Breast epithelium (tissue), 4 donors: Measurements from ENCODE around the gene APBB3. TPM values are rescaled to one million over a fixed set of nuclear protein-coding genes. Genes with fewer than 3 reads are reported as not detected.
A peak's percentile ranks its signal among the peaks of the same experiment; 100 is the strongest.

Experiments used
- DNase-seq, 2 donors: peaks; one replicate each; pipeline ENCODE4 v3.0.0-alpha.2; 2019; ENCODE audit warnings: low spot score in 2 of 2
- H3K27ac ChIP-seq, 2 donors: fragments of 200-600 bp; sonication (generic) in 1 of 2; one replicate each; pipeline ENCODE4 v1.5.1; 2016 to 2019; ENCODE audit warnings: mild to moderate bottlenecking in 1 of 2
- H3K27me3 ChIP-seq, 2 donors: fragments of 200-600 bp; sonication (generic) in 1 of 2; one replicate each; pipeline versions ENCODE4 v1.5.1 to v1.6.0; 2017 to 2019; ENCODE audit warnings: control low read depth in 1 of 2, mild to moderate bottlenecking in 1 of 2
- H3K36me3 ChIP-seq: fragments of 200-600 bp; one replicate; pipeline ENCODE4 v1.5.1; 2019
- H3K4me1 ChIP-seq, 2 donors: fragments of 200-600 bp; sonication (generic); one replicate each; pipeline ENCODE4 v1.5.1; 2016 to 2019; ENCODE audit warnings: control low read depth in 1 of 2
- H3K4me3 ChIP-seq, 3 donors: fragments of 200-600 bp; sonication (generic); 1 replicate in 2 of 3; 2 replicates in 1 of 3; pipeline ENCODE4 v1.5.1; 2016 to 2019; ENCODE audit warnings: mild to moderate bottlenecking in 3 of 3, moderate library complexity in 2 of 3
- H3K9me3 ChIP-seq, 2 donors: fragments of 200-600 bp; sonication (generic) in 1 of 2; one replicate each; pipeline ENCODE4 v1.5.1; 2016 to 2019; ENCODE audit warnings: control low read depth in 1 of 2
- CTCF ChIP-seq, 3 donors: fragments of 450-650 bp; IDR thresholded peaks; one replicate each; pipeline ENCODE4 v1.5.1; 2016 to 2017; ENCODE audit warnings: antibody characterized with exemption in 3 of 3, mild to moderate bottlenecking in 3 of 3, moderate library complexity in 3 of 3
- POLR2A ChIP-seq: fragments of 450-650 bp; IDR thresholded peaks from one replicate; pipeline ENCODE4 v1.6.1; 2016; ENCODE audit warnings: antibody characterized with exemption, mild to moderate bottlenecking, moderate library complexity
- POLR2AphosphoS5 ChIP-seq, 3 donors: sonication (generic); formaldehyde crosslinking; IDR thresholded peaks; one replicate each; pipeline ENCODE4 v1.6.1; 2017; ENCODE audit warnings: antibody characterized with exemption in 3 of 3
- intact Hi-C: fragments of 100-400 bp; cut with DNase I; formaldehyde crosslinking; loops from one replicate; pipeline ENCODE4 v1.15.1; 2023; ENCODE audit warnings: low total_unique reads
- total RNA-seq, 3 donors: library from RNA; depleted of rRNA; stranded (reverse); fragments of >200 nt; gene quantifications; one replicate each; pipeline ENCODE4 v1.1.0, GENCODE V29; 2016

APBB3 gene
- total RNA-seq, 3 donors from 2014 or later: 22.2 to 39.8 (median 35.7) TPM

- intact Hi-C loops: no loop called here
- DNase-seq: no peak
- H3K4me1 ChIP-seq: peaks cover 9 to 22% of the 10 kb centered on the region in 2 donors
- H3K4me3 ChIP-seq: no peak overlapping the region
- TF ChIP-seq CTCF (IDR thresholded peaks at IDR 0.05) (no peak), POLR2A (no peak), POLR2AphosphoS5 (IDR thresholded peaks at IDR 0.05) (no peak)
- no peaks in the 10 kb centered on the region for H3K36me3 ChIP-seq
- H3K27ac ChIP-seq: peak overlapping the region in 1 of 2 donors; percentile 10
- no peaks in the 10 kb centered on the region for H3K9me3 ChIP-seq
- H3K27me3 ChIP-seq: no peaks in the 10 kb centered on the region
Measured at GRCh38 chr5:140561753-140562523, 2.5 kb downstream of the APBB3 start.

DNA sequence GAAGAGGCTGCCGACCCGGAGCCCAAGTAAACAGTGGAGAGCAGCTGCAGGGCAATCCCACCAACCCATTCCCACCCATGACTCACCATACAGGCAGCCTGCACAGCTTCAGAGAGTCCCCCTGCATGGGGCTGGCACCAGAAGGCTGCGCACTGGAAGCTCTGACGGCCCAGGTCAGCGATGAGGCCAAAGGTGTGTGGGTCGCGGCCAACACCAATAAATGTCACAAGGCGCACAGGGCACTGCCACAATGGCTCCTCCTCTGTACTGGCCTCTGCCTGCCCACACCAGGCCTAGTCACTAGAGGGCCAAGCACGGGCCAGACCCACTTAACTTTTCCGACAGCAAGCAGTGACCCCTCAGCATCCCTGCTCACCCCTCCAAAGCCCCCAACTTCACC lies 4.2 kb downstream of the APBB3 start:
- Histone ChIP-seq H3K4me3 (no peak overlapping the region), H3K9me3 (no peaks in the 10 kb centered on the region), H3K4me1 (peaks cover 0 to 21% of the 10 kb centered on the region in 2 donors), H3K27me3 (no peaks in the 10 kb centered on the region), H3K36me3 (no peaks in the 10 kb centered on the region), H3K27ac (no peak overlapping the region)
- DNase-seq: no peak
- intact Hi-C loops: no loop called here
- TF ChIP-seq POLR2AphosphoS5 (IDR thresholded peaks at IDR 0.05) (no peak), POLR2A (no peak), CTCF (IDR thresholded peaks at IDR 0.05) (no peak)

DNA sequence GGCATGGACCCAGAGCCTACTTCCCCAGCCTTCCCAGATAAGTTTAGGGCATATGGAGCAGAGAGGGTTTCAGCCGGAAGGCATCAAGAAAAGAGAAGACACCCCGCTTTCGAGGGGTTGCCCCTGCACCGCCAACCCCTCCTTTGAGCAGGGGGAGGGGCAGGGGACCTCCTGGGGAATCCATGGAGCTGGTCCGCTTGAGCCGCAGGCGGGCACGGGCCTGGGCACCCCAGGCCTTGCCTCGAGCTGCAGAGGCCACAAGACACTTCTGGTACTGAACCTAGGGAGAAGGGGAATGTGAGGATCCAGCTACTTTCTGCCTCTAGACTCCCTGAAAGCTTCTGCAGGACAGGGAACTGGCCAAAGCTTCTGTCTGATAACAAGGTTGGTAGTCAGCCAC lies 5.9 kb downstream of the APBB3 start:
- Histone ChIP-seq H3K27me3 (no peaks in the 10 kb centered on the region), H3K27ac (peak overlapping the region; percentile 94 to 96), H3K36me3 (no peaks in the 10 kb centered on the region), H3K4me1 (peaks cover 0 to 20% of the 10 kb centered on the region in 2 donors), H3K4me3 (no peak overlapping the region), H3K9me3 (no peaks in the 10 kb centered on the region)
- intact Hi-C loops: loop anchor here (5.0 kb wide), 1 partner anchor 79 kb away; the partner anchor contains the start of gene TMCO6
- no peak for TF ChIP-seq CTCF (IDR thresholded peaks at IDR 0.05)
- TF ChIP-seq POLR2A: no peak
- no peak for TF ChIP-seq POLR2AphosphoS5 (IDR thresholded peaks at IDR 0.05)
- no peak for DNase-seq

DNA sequence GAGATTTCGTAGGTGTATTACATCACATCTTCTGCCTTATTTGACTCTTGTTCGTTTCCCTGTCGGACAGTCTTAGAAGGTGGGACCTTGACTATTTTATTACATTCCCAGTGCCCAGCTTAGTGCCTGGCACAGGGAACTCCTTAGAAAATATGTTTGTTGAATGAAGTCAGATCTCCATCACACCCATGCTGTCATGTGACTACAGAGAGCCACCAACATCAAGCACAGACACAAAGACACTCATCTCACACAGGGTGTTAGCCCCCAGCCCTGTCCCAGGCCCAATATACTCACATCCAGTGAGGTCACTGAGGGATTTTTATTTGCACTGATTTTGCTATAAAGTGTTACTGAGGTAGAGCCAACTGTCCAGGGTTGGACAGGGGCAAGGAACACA lies 6.4 kb downstream of the APBB3 start:
- intact Hi-C loops: loop anchor here (5.0 kb wide), 1 partner anchor 79 kb away; the partner anchor contains the start of gene TMCO6
- H3K4me1 ChIP-seq: peaks cover 0 to 15% of the 10 kb centered on the region in 2 donors
- no peaks in the 10 kb centered on the region for H3K27me3 ChIP-seq
- H3K27ac ChIP-seq: peak overlapping the region; percentile 94 to 96
- peak overlapping the region in 1 of 3 donors; percentile 91 for H3K4me3 ChIP-seq
- no peaks in the 10 kb centered on the region for H3K36me3 ChIP-seq
- no peak for TF ChIP-seq POLR2AphosphoS5 (IDR thresholded peaks at IDR 0.05)
- no peak for TF ChIP-seq POLR2A
- TF ChIP-seq CTCF (IDR thresholded peaks at IDR 0.05): no peak
- no peak for DNase-seq
- no peaks in the 10 kb centered on the region for H3K9me3 ChIP-seq

DNA sequence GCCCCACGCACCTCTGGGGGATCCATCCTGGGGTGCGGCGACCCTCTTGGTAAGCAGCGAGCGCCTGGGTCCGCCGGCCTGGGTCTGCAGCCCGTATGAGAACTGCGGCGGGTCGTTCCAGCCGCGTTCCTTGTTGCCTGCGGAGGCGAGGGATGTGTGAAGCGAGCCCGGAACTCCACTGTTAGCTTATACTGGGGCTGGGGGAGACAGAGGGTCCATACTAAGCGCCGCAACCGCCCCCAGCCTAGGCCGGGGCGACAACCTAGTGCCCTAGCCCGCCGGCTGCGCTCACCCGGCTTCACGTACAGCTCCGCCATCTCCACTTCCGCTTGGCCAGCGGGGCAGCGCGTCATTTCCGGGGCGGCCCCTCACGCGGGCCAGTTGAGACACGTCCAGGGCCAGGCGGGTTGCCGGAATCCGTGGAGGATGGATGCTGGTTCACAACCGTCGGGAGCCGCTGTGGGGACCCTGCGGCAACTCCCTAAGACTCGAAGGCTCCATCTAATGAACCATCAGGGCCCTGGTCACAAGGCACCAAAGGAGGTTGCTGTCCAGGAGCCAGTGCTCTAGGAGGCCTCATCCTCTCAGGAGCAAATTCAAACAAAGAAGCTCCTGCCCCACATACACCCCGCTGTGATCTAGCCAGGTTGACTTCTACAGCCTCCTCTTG lies 7.1 kb downstream of the APBB3 start, which contains the start of gene SRA1:
Gene SRA1, minus strand, starts transcription at position 338 of the 670 bp plus-strand sequence. Its CDS starts 21 bp downstream, at position 317.
- H3K36me3 ChIP-seq: no peaks in the 10 kb centered on the region
- no peaks in the 10 kb centered on the region for H3K27me3 ChIP-seq
- TF ChIP-seq POLR2AphosphoS5 (IDR thresholded peaks at IDR 0.05) (peak; percentile 83 to 97 (median 96)), CTCF (IDR thresholded peaks at IDR 0.05) (no peak), POLR2A (peak; percentile 92)
- no peaks in the 10 kb centered on the region for H3K9me3 ChIP-seq
- peak within 1 kb of the TSS; percentile 81 to 91 (median 81) for H3K4me3 ChIP-seq
- peak; percentile 87 to 92 for DNase-seq
- peaks cover 0 to 10% of the 10 kb centered on the region in 2 donors for H3K4me1 ChIP-seq
- intact Hi-C loops: loop anchor here (5.0 kb wide), 1 partner anchor 80 kb away; the partner anchor contains the start of gene TMCO6
- H3K27ac ChIP-seq: peak within 1 kb of the TSS; percentile 94 to 96
